Esophagus muscularis mucosa (tissue), 4 donors: ENCODE measurements around the gene PAGE2. TPM values are rescaled to one million over a fixed set of nuclear protein-coding genes. Genes with fewer than 3 reads are reported as not detected.
A peak's percentile ranks its signal among the peaks of the same experiment; 100 is the strongest.
"Not testable (repeated sequence)": the region's sequence is repeated elsewhere in the genome, so short reads cannot be mapped to it uniquely, and the experiment has no call there.

Source experiments
- DNase-seq: peaks from one replicate; pipeline ENCODE4 v3.0.0-alpha.2; 2017; ENCODE audit errors: extremely low spot score
- H3K27ac ChIP-seq, 4 donors: fragments of 200-600 bp; sonication (generic); replicated peaks in 1 of 4; 1 replicate in 3 of 4; 2 replicates in 1 of 4; pipeline ENCODE4 v1.5.1; 2016 to 2019; ENCODE audit warnings: mild to moderate bottlenecking in 1 of 4
- H3K27me3 ChIP-seq, 4 donors: fragments of 200-600 bp; sonication (generic); one replicate each; pipeline versions ENCODE4 v1.5.1 to v1.6.0; 2016 to 2019
- H3K36me3 ChIP-seq, 4 donors: fragments of 200-600 bp; sonication (generic); one replicate each; pipeline ENCODE4 v1.5.1; 2016 to 2019
- H3K4me1 ChIP-seq, 4 donors: fragments of 200-600 bp; sonication (generic); one replicate each; pipeline ENCODE4 v1.5.1; 2016 to 2019
- H3K4me3 ChIP-seq, 4 donors: fragments of 200-600 bp; sonication (generic); 1 replicate in 2 of 4; 2 replicates in 2 of 4; pipeline ENCODE4 v1.5.1; 2016 to 2019; ENCODE audit warnings: mild to moderate bottlenecking in 4 of 4, moderate library complexity in 1 of 4
- H3K9me3 ChIP-seq, 4 donors: fragments of 200-600 bp; sonication (generic); 1 replicate in 3 of 4; 2 replicates in 1 of 4; pipeline ENCODE4 v1.5.1; 2016 to 2019
- EP300 ChIP-seq: sonication (generic); formaldehyde crosslinking; IDR thresholded peaks from one replicate; pipeline ENCODE4 v1.6.1; 2017; ENCODE audit warnings: antibody characterized with exemption
- POLR2A ChIP-seq: fragments of 450-650 bp; IDR thresholded peaks from one replicate; pipeline ENCODE4 v1.6.1; 2017; ENCODE audit warnings: antibody characterized with exemption, moderate library complexity, mild to moderate bottlenecking, low read depth
- POLR2AphosphoS5 ChIP-seq, 2 donors: sonication (generic); formaldehyde crosslinking; IDR thresholded peaks; one replicate each; pipeline ENCODE4 v1.6.1; 2017; ENCODE audit warnings: antibody characterized with exemption in 2 of 2
- WGBS: methylation state at CpG from one replicate; pipeline ENCODE4 v1.1.5; 2018; 5-methylcytosine and 5-hydroxymethylcytosine counted together
- intact Hi-C: fragments of 100-400 bp; cut with DNase I; formaldehyde crosslinking; loops from one replicate; pipeline ENCODE4 v1.15.1; 2023
- total RNA-seq, 4 donors: library from RNA; depleted of rRNA; stranded (reverse); fragments of >200 nt; gene quantifications; one replicate each; pipeline versions ENCODE4 v1.1.0 to v1.2.1, GENCODE V29; 2016
- TF ChIP-seq, protein P1 (sequence below), 3 experiments: fragments of 200-600 bp in 2 of 3; fragments of 450-650 bp in 1 of 3; sonication (generic) in 2 of 3; IDR thresholded peaks; one replicate each; pipeline ENCODE4 v1.5.1; 2017 to 2019; ENCODE audit warnings: antibody characterized with exemption in 3 of 3, mild to moderate bottlenecking in 2 of 3, moderate library complexity in 1 of 3

The PAGE2 gene
- total RNA-seq, 4 donors from 2014 or later = not detected

DNA sequence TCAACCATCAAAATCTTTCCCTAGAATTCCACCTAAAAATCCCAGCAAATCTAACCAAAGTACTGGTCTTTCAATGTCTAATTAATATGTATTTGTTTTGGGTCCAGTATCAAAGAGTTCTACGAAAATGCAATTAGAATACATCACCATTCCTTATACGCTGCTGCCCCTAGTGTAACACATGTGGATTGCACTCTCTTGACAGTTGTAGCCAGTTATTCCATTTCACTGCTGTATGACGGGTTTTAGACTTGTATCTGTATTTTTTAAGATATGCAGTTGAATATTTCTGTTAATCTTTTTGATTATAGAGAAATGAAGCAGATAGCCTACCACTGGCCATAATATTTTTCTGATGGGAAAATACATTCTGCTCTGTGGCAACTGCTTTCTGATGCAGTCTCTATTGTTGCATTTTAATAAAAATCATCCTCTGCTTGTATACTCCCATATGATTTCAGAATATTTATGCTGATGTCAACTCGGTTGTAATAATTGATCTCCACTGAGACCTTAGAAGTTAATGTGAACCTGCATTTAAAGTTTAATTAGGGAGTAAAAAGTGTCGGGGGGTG lies 31.1 kb upstream of the PAGE2 start:
- DNase-seq = no peak
- Histone ChIP-seq H3K4me3 (peak overlapping the region in 2 of 4 donors; percentile 4 to 34), H3K4me1 (peaks cover 0 to 6% (median 0%) of the 10 kb centered on the region in 4 donors), H3K27ac (no peak overlapping the region), H3K36me3 (no peaks in the 10 kb centered on the region), H3K9me3 (no peaks in the 10 kb centered on the region), H3K27me3 (no peaks in the 10 kb centered on the region)
- TF ChIP-seq EP300 = no peak
- TF ChIP-seq POLR2A = no peak
- TF ChIP-seq, protein P1, sequence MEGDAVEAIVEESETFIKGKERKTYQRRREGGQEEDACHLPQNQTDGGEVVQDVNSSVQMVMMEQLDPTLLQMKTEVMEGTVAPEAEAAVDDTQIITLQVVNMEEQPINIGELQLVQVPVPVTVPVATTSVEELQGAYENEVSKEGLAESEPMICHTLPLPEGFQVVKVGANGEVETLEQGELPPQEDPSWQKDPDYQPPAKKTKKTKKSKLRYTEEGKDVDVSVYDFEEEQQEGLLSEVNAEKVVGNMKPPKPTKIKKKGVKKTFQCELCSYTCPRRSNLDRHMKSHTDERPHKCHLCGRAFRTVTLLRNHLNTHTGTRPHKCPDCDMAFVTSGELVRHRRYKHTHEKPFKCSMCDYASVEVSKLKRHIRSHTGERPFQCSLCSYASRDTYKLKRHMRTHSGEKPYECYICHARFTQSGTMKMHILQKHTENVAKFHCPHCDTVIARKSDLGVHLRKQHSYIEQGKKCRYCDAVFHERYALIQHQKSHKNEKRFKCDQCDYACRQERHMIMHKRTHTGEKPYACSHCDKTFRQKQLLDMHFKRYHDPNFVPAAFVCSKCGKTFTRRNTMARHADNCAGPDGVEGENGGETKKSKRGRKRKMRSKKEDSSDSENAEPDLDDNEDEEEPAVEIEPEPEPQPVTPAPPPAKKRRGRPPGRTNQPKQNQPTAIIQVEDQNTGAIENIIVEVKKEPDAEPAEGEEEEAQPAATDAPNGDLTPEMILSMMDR (IDR thresholded peaks at IDR 0.05) = peak; percentile 63 to 74 (median 71)
- TF ChIP-seq POLR2AphosphoS5 (IDR thresholded peaks at IDR 0.05) = no peak
- intact Hi-C loops = loop anchor here (5.0 to 10.0 kb wide), 2 partner anchors 163 to 415 kb away; no protein-coding TSS in a partner anchor
- 29% methylated on average over 5 of the region's 5 CpGs for WGBS

DNA sequence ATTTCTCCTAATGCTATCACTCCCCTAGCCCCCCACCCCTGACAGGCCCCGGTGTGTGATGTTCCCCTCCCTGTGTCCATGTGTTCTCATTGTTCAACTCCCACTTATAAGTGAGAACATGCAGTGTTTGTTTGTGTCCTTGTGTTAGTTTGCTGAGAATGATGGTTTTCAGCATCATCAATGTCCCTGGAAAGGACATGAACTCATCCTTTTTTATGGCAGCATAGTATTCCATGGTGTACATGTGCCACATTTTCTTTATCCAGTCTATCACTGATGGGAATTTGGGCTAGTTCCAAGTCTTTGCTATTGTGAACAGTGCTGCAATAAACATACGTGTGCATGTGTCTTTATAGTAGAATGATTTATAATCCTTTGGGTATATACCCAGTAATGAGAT lies 21.6 kb upstream of the PAGE2 start:
- H3K4me3 ChIP-seq, H3K36me3 ChIP-seq, intact Hi-C loops: not testable (repeated sequence)

DNA sequence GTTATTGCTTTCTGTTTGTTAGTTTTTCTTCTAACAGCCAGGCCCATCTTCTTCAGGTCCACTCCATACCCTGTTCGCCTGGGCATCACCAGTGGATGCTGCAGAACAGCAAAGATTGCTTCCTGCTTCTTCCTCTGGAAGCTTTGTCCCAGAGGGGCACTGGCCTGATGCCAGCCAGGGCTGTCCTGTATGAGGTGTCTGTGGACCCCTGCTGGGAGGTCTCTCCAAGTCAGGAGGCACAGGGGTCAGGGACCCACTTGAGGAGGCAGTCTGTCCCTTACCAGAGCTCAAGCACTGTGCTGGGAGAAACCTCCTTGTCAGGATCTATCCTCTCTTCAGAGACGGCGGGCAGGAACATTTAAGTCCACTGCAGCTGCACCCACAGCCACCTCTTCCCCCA lies 16.5 kb upstream of the PAGE2 start:
- Histone ChIP-seq H3K27ac (no peak overlapping the region), H3K9me3 (no peaks in the 10 kb centered on the region), H3K27me3 (no peaks in the 10 kb centered on the region), H3K4me1 (no peaks in the 10 kb centered on the region), H3K4me3 (no peak overlapping the region), H3K36me3 (no peaks in the 10 kb centered on the region)
- 78% methylated on average over 3 of the region's 3 CpGs for WGBS
- no peak for DNase-seq
- intact Hi-C loops = no loop called here
- TF ChIP-seq POLR2A (no peak), EP300 (no peak), POLR2AphosphoS5 (IDR thresholded peaks at IDR 0.05) (no peak)
- TF ChIP-seq, protein P1 (IDR thresholded peaks at IDR 0.05) = no peak

More for the DNA sequence above, 21.6 kb upstream of the PAGE2 start:
- not testable (repeated sequence) for DNase-seq, H3K4me1 ChIP-seq, H3K27me3 ChIP-seq, H3K27ac ChIP-seq
- peaks cover 0 to 14% (median 0%) of the 10 kb centered on the region in 4 donors for H3K9me3 ChIP-seq
- 80% methylated on average over 2 of the region's 2 CpGs for whole genome bisulfite sequencing

DNA sequence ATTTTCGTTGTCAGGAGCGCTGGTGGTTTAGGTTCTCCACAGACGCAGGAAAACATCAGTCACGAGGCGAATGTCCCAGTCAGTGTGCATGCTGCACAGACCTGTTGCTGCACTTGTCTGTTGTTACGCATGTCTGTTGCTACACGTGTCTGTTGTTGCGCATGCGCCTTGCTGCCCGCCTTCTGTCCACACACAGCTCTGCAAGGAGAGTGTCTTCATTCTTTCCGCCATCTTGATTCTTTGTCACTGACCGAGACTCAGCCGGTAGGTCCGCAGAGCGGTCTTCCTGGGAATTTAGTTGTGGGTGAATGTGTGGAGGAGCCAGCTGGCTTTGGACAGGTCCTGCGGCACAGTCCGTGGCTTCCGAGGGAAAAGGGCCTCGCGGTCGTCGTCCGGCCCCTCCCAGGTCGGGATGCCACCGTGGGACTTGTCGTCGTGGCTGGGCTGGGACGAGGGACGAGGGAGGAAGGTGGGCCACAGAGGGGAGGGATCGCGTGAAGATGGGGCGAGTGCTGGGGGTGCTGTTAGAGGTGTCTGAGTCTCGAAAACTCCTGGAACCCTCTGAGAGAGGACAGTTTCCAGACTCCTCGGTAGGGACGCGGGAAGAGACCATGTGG lies 13.9 kb upstream of the PAGE2 start, which contains the start of gene PAGE2B:
PAGE2B (plus strand) TSS at position 180 of the 617 bp plus-strand sequence. CDS start 1,012 bp downstream, outside the sequence.
- Histone ChIP-seq H3K4me3 (no peak within 1 kb of the TSS), H3K9me3 (no peaks in the 10 kb centered on the region), H3K4me1 (no peaks in the 10 kb centered on the region), H3K27ac (no peak within 1 kb of the TSS), H3K27me3 (no peaks in the 10 kb centered on the region), H3K36me3 (no peaks in the 10 kb centered on the region)
- intact Hi-C loops = no loop called here
- 81% methylated on average over 35 of the region's 36 CpGs for WGBS
- DNase-seq = no peak
- no peak for TF ChIP-seq POLR2A
- TF ChIP-seq, protein P1 (IDR thresholded peaks at IDR 0.05) = no peak
- no peak for TF ChIP-seq EP300
- no peak for TF ChIP-seq POLR2AphosphoS5 (IDR thresholded peaks at IDR 0.05)

DNA sequence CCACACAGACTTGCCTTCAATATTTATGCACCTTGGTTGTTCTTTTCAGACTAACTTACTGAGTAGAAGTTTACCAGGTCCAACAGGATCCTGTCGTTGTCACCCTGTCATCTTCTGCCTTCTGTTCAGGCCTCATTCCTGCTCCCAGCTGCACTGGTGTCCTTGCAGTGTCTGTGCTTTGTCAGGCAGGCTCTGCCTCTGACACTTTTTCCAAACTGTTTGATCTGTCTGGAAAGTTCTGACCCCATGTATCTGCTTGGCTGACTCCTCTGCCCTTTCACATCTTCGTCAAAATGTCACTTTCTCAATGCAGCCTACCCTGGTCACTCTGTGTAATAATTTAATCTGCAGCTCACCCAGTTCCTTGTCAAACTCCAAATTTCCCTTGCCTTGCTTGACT lies 9.9 kb downstream of the PAGE2 start:
- Histone ChIP-seq H3K9me3 (no peaks in the 10 kb centered on the region), H3K4me3 (no peak overlapping the region), H3K27ac (no peak overlapping the region), H3K27me3 (no peaks in the 10 kb centered on the region), H3K36me3 (no peaks in the 10 kb centered on the region), H3K4me1 (no peaks in the 10 kb centered on the region)
- 26% methylated on average over 2 of the region's 2 CpGs for WGBS
- DNase-seq = no peak
- no peak for TF ChIP-seq POLR2AphosphoS5 (IDR thresholded peaks at IDR 0.05)
- TF ChIP-seq, protein P1 (IDR thresholded peaks at IDR 0.05) = no peak
- no peak for TF ChIP-seq EP300
- TF ChIP-seq POLR2A = no peak
- intact Hi-C loops = no loop called here
